ENCODE measurements around the gene ROBO2. TPM values are rescaled to one million over a fixed set of nuclear protein-coding genes. Genes with fewer than 3 reads are reported as not detected.

Gene ROBO2
- total and polyA plus RNA-seq, 10 of the 15 experiments (the other 5 are each of a cell fraction or from before 2014, with no cell fraction given), result 0.22 to 2.5 (median 0.81) TPM

DNA sequence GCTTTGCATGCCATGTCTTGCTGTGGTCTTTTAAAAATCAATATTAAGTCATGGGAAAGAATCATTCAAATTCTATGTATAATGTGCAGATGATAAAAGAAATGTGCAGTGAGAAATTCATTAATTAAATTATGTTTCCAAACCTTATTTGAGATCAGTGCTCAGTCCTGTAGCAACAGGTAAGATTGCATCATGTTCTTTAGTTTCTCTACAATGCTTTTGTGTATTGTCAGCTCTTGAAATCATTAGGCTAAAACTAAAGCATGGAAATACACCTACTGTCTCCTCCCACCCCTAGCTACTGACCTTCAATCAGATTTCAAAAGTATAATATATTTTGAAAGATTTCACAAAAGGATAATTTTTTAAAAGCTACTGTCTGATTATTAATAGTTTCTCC is 612.7 kb downstream of the ROBO2 start:
- no peaks in the 10 kb centered on the region for H3K27me3 ChIP-seq (replicated peaks in 1 of 2; ENCODE audit: control insufficient read depth in 2 of 2, insufficient read depth in 2 of 2, low read length in 1 of 2)
- BruUV-seq (replicated peaks), result no TSS peak
- in situ Hi-C loops (cut with MboI), result no loop called here
- TF ChIP-seq TCF7 (IDR thresholded peaks at IDR 0.05; ENCODE audit: borderline replicate concordance), result no peak
- TF ChIP-seq ASH2L (IDR thresholded peaks at IDR 0.05; ENCODE audit: borderline replicate concordance, low read depth), result no peak
- TF ChIP-seq GATAD2B (conservative IDR thresholded peaks at IDR 0.05; ENCODE audit: low read depth), result no peak
- no peak for TF ChIP-seq EGR1 (IDR thresholded peaks at IDR 0.05; ENCODE audit: borderline replicate concordance in 1 of 2, low read depth in 2 of 2, low read length in 2 of 2)
- TF ChIP-seq, protein P1, sequence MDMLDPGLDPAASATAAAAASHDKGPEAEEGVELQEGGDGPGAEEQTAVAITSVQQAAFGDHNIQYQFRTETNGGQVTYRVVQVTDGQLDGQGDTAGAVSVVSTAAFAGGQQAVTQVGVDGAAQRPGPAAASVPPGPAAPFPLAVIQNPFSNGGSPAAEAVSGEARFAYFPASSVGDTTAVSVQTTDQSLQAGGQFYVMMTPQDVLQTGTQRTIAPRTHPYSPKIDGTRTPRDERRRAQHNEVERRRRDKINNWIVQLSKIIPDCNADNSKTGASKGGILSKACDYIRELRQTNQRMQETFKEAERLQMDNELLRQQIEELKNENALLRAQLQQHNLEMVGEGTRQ (IDR thresholded peaks at IDR 0.05; ENCODE audit: borderline replicate concordance, low read depth, low read length), result no peak
- TF ChIP-seq CHD1 (IDR thresholded peaks at IDR 0.05; ENCODE audit: low read depth, low read length), result no peak
- no peak for TF ChIP-seq ETV6 (conservative IDR thresholded peaks at IDR 0.05 in 1 of 2, IDR thresholded peaks at IDR 0.05 in 1 of 2; ENCODE audit: borderline replicate concordance in 1 of 2, low read depth in 1 of 2)
- TF ChIP-seq NFIC (IDR thresholded peaks at IDR 0.05; ENCODE audit: low read depth, low read length), result no peak
- no peak for TF ChIP-seq KDM1A (IDR thresholded peaks at IDR 0.05; ENCODE audit: borderline replicate concordance)
- no peak for TF ChIP-seq EED (IDR thresholded peaks at IDR 0.05; ENCODE audit: low read depth)
- TF ChIP-seq CTCF (IDR thresholded peaks at IDR 0.05 in 2 of 3, conservative IDR thresholded peaks at IDR 0.05 in 1 of 3; ENCODE audit: control insufficient read depth in 2 of 3, extremely low read depth in 1 of 3, insufficient read depth in 1 of 3, low read depth in 3 of 3, low read length in 3 of 3), result no peak
- no peak for TF ChIP-seq MTA2 (IDR thresholded peaks at IDR 0.05; ENCODE audit: low read depth)
- TF ChIP-seq, protein P2, sequence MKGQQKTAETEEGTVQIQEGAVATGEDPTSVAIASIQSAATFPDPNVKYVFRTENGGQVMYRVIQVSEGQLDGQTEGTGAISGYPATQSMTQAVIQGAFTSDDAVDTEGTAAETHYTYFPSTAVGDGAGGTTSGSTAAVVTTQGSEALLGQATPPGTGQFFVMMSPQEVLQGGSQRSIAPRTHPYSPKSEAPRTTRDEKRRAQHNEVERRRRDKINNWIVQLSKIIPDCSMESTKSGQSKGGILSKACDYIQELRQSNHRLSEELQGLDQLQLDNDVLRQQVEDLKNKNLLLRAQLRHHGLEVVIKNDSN (IDR thresholded peaks at IDR 0.05; ENCODE audit: borderline replicate concordance, extremely low read length, insufficient read depth, low read depth, low read length), result no peak
- no peak for TF ChIP-seq FOS (IDR thresholded peaks at IDR 0.05; ENCODE audit: borderline replicate concordance, extremely low read depth, insufficient read length)
- TF ChIP-seq, protein P3, sequence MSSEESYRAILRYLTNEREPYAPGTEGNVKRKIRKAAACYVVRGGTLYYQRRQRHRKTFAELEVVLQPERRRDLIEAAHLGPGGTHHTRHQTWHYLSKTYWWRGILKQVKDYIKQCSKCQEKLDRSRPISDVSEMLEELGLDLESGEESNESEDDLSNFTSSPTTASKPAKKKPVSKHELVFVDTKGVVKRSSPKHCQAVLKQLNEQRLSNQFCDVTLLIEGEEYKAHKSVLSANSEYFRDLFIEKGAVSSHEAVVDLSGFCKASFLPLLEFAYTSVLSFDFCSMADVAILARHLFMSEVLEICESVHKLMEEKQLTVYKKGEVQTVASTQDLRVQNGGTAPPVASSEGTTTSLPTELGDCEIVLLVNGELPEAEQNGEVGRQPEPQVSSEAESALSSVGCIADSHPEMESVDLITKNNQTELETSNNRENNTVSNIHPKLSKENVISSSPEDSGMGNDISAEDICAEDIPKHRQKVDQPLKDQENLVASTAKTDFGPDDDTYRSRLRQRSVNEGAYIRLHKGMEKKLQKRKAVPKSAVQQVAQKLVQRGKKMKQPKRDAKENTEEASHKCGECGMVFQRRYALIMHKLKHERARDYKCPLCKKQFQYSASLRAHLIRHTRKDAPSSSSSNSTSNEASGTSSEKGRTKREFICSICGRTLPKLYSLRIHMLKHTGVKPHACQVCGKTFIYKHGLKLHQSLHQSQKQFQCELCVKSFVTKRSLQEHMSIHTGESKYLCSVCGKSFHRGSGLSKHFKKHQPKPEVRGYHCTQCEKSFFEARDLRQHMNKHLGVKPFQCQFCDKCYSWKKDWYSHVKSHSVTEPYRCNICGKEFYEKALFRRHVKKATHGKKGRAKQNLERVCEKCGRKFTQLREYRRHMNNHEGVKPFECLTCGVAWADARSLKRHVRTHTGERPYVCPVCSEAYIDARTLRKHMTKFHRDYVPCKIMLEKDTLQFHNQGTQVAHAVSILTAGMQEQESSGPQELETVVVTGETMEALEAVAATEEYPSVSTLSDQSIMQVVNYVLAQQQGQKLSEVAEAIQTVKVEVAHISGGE (CRISPR knock-in tag; IDR thresholded peaks at IDR 0.05), result no peak
- DNase-seq (ENCODE audit: low read depth, low spot score) (no peak), ATAC-seq (no peak), FAIRE-seq (no peak)
- H4K20me1 ChIP-seq (ENCODE audit: control insufficient read depth, insufficient read depth), result no peaks in the 10 kb centered on the region
- no peaks in the 10 kb centered on the region for H3K9me3 ChIP-seq (replicated peaks; ENCODE audit: control insufficient read depth, insufficient read depth, low read length)
- H3K9ac ChIP-seq (ENCODE audit: control insufficient read depth, insufficient read depth, low read length), result no peak overlapping the region
- no peaks in the 10 kb centered on the region for H3K4me1 ChIP-seq (ENCODE audit: control insufficient read depth, insufficient read depth, low read length)
- ChIA-PET POLR2A (no interaction called here), RAD21 (ENCODE audit: unreplicated experiment) (no interaction called here), CTCF (no interaction called here), SMC1A (ENCODE audit: uncharacterized antibody, unreplicated experiment) (interaction anchor here (1.5 kb wide), 1 partner anchor 12 kb away, joined by 3 read pairs; no protein-coding TSS in a partner anchor)
- no peak overlapping the region for H3K4me2 ChIP-seq (ENCODE audit: control insufficient read depth, insufficient read depth)
- H3K79me2 ChIP-seq (ENCODE audit: control insufficient read depth, insufficient read depth, low read length), result no peaks in the 10 kb centered on the region
- no peak overlapping the region for H3K4me3 ChIP-seq
- H2AFZ ChIP-seq (ENCODE audit: control insufficient read depth, low read depth, low read length), result no peak overlapping the region
- no peaks in the 10 kb centered on the region for H3K36me3 ChIP-seq (ENCODE audit: control insufficient read depth in 2 of 2, insufficient read depth in 2 of 2, low read length in 1 of 2)
- H3K27ac ChIP-seq (ENCODE audit: control insufficient read depth, insufficient read depth), result no peak overlapping the region
- intact Hi-C loops (cut with micrococcal nuclease; ENCODE audit: unreplicated experiment), result no loop called here

All from GM12878 (cell line).